Retinal pigment epithelial cell (primary cell): Measurements from ENCODE around the gene FOSB.
A peak's percentile ranks its signal among the peaks of the same experiment; 100 is the strongest.
"Not testable (repeated sequence)": the region's sequence is repeated elsewhere in the genome, so short reads cannot be mapped to it uniquely, and the experiment has no call there.

Experiments used
- DNase-seq: peaks from one replicate; pipeline ENCODE4 v3.0.0-alpha.2; 2010; ENCODE audit warnings: low read depth
- H3K4me3 ChIP-seq: 2 replicates; pipeline ENCODE4 v1.5.1; 2011; ENCODE audit warnings: mild to moderate bottlenecking, low read length, control low read depth, moderate library complexity
- TF ChIP-seq, protein P1 (sequence below): conservative IDR thresholded peaks from 2 replicates; pipeline ENCODE4 v1.5.1; 2011; ENCODE audit warnings: low read depth, low read length, control low read depth, inconsistent platforms

Gene FOSB

DNA sequence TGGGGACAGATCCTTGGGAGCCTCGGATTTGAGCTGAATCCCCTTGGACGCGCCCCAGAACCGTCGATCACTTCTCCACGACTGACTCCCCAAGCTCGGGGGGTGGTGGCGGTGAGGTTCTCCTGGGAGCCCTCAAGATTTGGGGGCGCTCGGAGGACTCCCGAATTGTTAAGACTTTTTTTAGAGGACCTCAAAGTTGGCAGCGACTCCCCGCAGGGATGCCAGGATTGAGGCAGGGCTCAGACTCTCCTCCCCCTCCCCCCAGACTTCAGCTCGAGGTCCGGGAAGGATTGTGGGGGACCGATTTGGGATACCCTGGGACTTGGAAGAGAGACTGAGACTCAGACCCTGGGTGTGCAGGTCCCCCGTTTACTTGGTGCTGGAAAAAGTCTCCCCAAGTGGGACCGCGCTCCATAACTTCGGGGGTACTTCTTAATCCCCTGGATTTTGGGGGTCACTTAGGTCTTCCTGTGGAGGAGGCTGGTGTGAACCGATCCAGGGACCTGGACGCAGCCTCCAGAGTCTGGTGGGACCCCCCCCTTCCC lies 40.1 kb downstream of the FOSB start:
- no peak for DNase-seq
- peak overlapping the region; percentile 96 for H3K4me3 ChIP-seq
- TF ChIP-seq, protein P1, sequence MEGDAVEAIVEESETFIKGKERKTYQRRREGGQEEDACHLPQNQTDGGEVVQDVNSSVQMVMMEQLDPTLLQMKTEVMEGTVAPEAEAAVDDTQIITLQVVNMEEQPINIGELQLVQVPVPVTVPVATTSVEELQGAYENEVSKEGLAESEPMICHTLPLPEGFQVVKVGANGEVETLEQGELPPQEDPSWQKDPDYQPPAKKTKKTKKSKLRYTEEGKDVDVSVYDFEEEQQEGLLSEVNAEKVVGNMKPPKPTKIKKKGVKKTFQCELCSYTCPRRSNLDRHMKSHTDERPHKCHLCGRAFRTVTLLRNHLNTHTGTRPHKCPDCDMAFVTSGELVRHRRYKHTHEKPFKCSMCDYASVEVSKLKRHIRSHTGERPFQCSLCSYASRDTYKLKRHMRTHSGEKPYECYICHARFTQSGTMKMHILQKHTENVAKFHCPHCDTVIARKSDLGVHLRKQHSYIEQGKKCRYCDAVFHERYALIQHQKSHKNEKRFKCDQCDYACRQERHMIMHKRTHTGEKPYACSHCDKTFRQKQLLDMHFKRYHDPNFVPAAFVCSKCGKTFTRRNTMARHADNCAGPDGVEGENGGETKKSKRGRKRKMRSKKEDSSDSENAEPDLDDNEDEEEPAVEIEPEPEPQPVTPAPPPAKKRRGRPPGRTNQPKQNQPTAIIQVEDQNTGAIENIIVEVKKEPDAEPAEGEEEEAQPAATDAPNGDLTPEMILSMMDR = no peak

- H3K4me3 ChIP-seq = peak overlapping the region; percentile 96
- DNase-seq = no peak
- TF ChIP-seq, protein P1 = no peak
These were observed 40.6 kb downstream of the FOSB start for GRCh38 chr19:45508417-45508860.

- no peak for DNase-seq
- TF ChIP-seq, protein P1 = no peak
- peak overlapping the region; percentile 96 for H3K4me3 ChIP-seq
These were observed 41.3 kb downstream of the FOSB start for GRCh38 chr19:45508861-45509691.

DNA sequence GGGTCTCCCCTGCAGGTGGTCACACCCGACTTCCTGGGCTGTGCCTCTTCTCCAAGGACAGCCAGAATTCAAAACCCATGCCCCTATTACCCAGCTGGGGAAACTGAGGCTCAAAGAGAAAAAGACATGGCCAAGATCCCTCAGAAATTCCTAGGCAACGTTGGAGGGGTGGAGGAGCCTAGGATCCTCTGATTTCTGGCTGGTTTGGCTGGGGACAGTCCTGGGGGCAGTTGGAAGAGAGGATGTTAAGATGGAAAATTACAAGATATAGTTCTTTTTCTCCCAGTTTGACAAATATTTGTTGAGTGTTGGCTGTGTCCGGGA lies 41.9 kb downstream of the FOSB start:
- TF ChIP-seq, protein P1 = no peak
- H3K4me3 ChIP-seq = peak overlapping the region; percentile 96
- DNase-seq = no peak

DNA sequence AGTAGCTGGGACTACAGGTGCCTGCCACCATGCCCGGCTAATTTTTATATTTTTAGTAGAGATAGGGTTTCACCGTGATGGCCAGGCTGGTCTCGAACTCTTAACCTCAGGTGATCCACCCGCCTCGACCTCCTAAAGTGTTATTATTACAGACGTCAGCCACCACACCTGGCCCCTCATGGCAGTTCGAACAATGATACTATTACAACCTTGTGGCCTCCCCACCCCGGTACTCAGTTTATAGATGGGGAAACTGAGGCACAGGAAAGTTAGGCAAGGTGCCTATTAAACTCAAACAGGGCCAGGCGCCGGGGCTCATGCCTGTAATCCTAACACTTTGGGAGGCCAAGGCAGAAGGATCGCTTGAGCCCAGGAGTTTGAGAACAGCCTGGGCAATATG lies 42.6 kb downstream of the FOSB start:
- H3K4me3 ChIP-seq, DNase-seq: not testable (repeated sequence)

GRCh38 chr19:45511074-45511473 lies 43.3 kb downstream of the FOSB start:
- TF ChIP-seq, protein P1 = no peak
- no peak for DNase-seq
- no peak overlapping the region for H3K4me3 ChIP-seq

DNA sequence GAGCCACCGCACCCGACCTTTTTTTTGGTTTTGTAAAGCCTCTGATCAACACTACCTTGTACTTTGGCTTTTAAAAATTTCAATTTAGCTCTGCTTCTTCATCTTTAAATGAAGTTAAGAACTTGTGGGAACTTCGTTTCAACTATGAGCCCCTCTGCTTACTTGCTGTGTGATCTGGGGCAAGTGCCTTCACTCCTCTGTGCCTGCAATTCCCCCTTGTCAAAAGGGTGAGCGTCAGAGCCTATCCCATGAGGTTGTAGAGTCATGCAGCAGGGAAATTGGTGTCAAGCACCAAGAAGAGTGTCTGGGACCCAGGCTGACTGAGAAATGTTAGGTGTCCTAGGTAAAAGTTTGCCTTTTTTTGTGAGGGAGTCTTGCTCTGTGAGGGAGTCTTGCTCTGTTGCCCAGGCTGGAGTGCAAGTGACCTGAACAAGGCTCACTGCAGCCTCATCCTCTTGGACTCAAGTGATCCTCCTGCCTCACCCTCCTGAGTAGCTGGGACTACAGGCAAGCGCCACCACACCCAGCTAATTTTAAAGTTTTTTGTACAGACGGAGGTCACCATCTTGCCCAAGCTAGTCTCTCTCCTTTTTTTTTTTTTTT lies 45.2 kb downstream of the FOSB start:
- no peak overlapping the region for H3K4me3 ChIP-seq
- DNase-seq = no peak
- TF ChIP-seq, protein P1 = no peak
